ENCODE results near the gene ZNF638.

The ZNF638 gene

DNA sequence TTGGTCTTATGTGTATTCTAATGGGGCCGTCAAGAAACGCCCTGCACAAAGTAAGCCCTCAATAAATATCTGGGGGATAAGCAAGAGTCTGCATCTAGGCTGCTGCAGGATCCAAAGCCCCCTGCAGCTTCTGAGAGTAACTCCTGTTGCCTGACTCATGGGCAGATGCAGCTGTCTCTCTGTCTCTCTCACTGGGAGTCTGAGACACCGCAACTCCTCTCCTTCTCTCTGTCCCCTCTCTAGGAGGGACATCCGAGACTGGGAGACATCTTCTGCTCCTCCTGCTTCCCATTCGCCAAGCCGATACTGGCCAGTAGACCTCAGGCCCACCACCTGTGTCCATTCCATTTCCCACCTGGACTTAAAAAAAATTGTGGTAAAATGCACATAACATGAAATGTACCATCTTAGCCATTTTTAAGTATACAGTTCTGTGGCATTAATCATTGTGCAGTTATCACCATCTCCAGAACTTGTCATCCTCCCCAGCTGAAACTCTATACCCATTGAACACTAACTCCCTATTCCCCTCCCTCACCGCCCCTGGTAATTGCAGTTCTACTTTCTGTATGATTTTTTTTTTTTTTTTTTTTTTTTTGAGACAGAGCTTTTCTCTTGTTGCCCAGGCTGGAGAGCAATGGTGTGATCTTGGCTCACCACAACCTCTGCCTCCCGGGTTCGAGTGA lies 141.9 kb downstream of the ZNF638 start:
- no peak for DNase-seq (ENCODE audit: low read depth)

DNA sequence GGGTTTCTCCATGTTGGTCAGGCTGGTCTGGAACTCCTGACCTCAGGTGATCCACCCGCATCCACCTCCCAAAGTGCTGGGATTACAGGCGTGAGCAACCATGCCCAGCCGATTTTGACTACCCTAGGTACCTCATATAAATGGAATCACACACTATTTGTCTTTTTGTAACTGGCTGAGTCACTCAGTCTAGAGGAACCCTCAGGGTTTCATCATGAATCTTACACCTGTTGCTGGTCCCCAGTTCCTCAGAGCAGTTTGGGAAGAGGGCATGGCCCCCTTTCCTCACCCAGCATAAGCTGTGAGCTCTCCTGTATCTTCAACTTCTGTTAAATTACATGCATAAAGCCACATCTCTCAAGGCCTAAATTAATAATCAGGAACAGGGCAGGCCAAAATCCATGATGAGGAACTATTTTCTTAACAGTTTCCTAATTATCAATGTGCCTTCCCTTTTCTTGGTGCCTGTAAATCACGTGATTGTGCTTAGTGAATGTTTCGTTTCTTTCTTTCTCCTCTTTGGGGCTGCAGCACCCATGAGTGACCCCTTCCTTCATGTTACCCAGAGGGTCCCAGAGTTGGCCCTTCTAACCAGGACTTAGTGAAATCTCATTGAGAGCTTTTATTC lies 142.6 kb downstream of the ZNF638 start:
- DNase-seq (ENCODE audit: low read depth): no peak

DNA sequence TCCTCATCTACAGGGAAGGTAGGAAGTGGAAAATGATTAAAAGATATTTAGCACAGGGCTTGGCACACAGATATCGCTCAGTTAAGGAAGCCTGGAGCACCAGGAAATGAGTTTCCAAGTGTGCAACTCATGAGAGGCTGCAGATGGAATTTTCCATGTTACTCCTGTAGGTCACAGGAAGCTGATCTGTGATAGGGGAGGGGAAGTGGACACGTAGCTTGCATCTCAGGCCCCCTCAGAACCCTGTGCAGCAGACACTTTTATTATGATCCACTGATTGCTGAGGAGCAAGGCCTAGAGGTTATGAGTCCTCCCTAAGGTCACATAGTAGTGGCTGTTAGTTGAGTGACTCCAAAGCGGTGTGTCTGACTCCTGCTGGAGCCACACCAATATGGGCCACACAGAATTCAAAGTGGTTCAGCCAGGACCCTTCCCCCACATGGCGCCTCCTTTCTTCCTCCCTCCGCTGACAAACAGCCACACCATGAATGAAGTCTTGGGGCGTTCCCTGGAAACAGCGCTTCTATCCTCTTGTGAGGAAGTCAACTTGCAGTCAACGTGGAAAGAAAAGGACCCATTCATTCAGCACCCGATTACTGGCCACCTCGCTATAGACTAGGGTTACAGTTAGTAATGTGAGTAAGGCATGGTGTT lies 143.3 kb downstream of the ZNF638 start:
- no peak for DNase-seq (ENCODE audit: low read depth)

DNA sequence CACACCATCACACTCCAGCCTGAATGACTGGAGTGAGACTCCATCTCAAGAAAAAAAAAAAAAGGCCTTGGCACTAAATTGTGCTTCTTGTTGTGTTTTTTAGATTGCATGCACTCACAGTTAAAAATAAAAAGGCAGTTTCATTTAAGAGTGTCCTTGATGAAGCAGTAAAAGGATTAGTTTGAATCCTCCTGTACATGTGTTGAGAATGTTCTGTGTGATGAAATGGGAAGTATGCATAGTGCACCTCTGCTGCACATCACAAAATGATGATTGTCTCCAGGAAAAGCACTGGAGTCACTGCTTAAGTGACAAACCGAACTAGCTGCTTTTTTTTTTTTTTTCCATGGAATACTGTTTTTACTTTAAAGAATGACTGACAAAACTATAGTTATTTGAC lies 144.9 kb downstream of the ZNF638 start:
- DNase-seq (ENCODE audit: low read depth): no peak

DNA sequence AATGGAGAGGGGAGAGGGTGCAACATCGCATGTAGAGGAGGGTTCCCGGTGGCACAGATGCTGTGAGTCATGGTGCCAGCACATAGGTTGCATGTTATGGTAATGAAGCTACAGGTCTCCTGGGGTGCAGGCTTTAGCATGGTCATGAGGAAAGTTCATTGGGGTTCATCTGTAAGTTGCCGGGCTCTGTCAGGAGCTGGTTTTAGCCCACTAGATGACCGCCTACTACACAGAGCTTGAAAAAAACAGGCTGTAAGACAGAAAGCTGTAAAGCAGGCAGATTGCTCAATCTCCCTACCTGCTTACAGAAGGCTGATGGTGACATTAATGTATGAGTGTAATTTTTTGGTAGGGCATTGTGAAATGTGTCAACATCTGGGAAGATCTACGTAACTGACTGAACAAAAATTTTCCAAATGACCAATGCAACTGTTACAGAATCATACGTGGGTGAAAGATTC lies 145.7 kb downstream of the ZNF638 start:
- no peak for DNase-seq (ENCODE audit: low read depth)

DNA sequence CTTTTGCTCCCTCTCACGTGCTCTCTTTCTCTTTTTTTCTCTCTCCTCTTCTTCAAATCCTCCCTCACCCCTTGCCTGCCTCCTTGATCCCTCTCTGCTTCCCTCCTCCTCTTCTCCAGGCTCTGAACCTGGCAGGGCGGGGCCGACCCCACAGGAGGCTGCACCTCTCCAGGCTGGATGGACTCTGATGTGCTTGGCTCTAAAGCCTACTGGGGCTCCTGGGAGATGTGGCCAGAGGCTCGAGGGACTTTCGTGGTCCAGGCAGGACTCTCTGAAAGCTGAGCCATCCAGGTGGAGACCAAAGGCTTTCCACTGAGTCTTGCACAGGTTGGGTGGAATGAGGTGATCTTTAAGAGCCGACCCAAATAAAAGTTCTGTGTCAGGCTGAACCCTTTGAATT lies 147.2 kb downstream of the ZNF638 start:
- no peak for DNase-seq (ENCODE audit: low read depth)

DNA sequence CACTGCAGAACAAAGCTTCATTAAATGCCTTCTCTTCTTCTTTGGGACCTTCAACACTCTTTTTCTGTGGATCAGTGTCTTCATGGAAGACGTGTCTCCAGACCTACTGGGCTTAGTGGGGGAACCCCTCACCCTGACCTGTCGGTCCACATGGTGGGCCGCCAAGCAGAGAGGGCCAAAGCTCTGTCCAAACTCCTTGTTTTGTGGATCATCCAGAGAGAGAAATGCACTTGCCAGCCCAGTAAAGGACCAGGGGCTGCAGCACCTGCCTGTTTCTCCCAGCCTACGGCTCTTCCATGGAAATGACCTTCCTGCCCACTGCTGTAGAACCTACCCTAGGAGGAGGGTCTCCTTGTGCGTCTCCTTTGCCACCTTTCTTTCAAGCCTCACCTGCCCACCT lies 147.7 kb downstream of the ZNF638 start:
- no peak for DNase-seq (ENCODE audit: low read depth)

DNA sequence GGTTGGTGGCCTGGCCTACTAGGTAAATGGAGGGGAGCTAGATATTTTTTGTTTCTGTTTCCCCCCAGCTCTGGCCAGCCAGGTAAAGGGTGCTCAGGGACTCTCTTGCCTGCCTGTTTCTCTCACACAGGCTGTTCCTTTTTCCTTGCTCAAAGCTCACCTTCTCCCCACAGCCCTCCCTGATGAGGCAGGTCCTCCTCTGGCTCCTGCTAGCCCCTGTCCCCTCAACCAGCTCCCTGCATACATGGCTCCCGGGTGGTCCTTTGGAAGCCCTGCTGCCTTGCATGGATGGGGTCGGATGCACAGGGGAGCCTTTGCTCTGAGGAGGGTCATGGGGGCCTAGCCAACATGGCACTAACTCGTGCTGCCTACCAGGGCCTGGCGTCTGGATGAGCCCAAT lies 149.5 kb downstream of the ZNF638 start:
- no peak for DNase-seq (ENCODE audit: low read depth)

DNA sequence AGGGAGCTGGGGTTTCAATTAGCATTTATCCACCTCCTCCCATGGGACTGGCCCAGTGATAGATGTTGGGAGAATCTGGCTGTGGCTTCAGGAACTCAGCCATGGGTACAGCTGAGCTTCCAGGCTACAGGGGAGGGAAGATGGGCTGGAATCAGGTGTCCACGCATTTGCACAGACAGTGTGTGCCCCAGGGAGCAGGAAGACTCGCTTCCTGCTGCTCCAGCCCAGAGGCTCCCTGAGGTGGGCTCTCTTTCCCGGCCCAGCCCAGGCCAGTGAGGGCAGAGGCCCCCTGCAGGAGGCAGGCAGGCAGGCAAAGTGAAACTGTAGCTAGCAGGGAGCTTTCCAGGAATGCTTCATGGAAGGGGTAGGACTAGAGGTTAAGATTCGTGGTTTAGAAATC lies 150.5 kb downstream of the ZNF638 start:
- no peak for DNase-seq (ENCODE audit: low read depth)

DNA sequence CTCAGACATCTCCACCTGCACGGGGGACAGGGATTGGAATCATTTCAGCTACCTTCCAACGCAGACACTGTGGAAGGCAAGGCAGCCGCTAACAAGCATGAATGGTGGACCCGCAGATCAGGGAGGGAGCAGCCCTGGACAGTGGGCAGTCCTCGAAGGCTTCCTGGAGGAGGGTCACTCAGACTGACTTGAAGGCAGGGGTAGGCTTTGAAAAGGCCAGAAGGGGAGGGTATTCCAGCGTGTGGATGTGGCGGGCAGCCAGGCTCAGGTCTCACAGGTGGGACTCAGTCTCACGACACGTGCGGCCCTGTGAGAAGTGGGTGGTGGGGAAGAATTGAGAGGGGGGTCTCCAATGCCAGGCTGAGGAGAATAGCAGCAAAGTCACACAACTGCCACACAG lies 151.7 kb downstream of the ZNF638 start:
- DNase-seq (ENCODE audit: low read depth): no peak

DNA sequence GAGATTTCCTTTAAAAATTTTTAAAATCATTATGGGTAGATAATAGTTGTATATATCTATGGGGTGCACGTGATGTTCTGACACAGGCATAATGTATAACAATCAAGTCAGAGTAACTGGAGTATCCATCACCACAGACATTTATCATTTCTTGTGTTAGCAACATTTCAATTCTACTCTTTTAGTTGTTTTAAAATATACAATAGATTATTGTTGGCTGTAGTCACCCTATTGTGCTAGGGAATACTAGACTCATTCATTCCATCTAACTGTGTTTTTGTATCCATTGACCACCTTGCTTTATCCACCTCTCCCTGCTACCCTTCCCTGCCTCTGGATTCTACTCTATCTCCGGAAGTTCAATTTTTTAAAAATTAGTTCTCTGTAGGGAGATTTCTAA lies 152.8 kb downstream of the ZNF638 start:
- no peak for DNase-seq (ENCODE audit: low read depth)
